Caco-2 (cell line): ENCODE measurements around the gene TEAD3. TPM values are rescaled to one million over a fixed set of nuclear protein-coding genes. Genes with fewer than 3 reads are reported as not detected.

ENCODE experiments used
- BruUV-seq: library from RNA; stranded (reverse); fragments of 400-500 nt; replicated peaks from 2 replicates; lab custom pipeline; 2021; lab: Mats Ljungman, UMichigan
- CTCF ChIA-PET: fragments of 300-600 bp; sonication (Branson Sonifier 250); formaldehyde crosslinking; loops from one replicate; lab custom pipeline; 2022; ENCODE audit warnings: antibody characterized with exemption; lab: Charles Lee
- POLR2A ChIA-PET: fragments of 300-600 bp; sonication (Branson Sonifier 250); formaldehyde crosslinking; loops from one replicate; lab custom pipeline; 2022; ENCODE audit warnings: antibody characterized with exemption; lab: Charles Lee
- DNase-seq, 2 experiments: peaks; one replicate each; pipeline versions ENCODE4 v3.0.0 to v3.0.0-alpha.2; 2020 to 2022
- H3K27me3 ChIP-seq: replicated peaks from 2 replicates; pipeline ENCODE4 v1.6.0; 2011; ENCODE audit warnings: low read length; ENCODE audit not compliant: control insufficient read depth, insufficient read depth
- H3K36me3 ChIP-seq: 2 replicates; pipeline ENCODE4 v1.5.1; 2011; ENCODE audit warnings: low read length; ENCODE audit not compliant: control insufficient read depth, insufficient read depth
- H3K4me1 ChIP-seq: fragments of 250-450 bp; sonication (Bioruptor Pico); 2 replicates; pipeline ENCODE4 v1.5.1; 2020; ENCODE audit warnings: mild to moderate bottlenecking
- H3K4me3 ChIP-seq: 2 replicates; pipeline ENCODE4 v1.5.1; 2011; ENCODE audit warnings: low read depth, mild to moderate bottlenecking, control low read depth, low read length
- H3K9me3 ChIP-seq: fragments of 250-450 bp; sonication (Bioruptor Pico); 2 replicates; pipeline ENCODE4 v1.5.1; 2020; ENCODE audit warnings: mild to moderate bottlenecking, moderate library complexity
- H3K27ac Mint-ChIP-seq: one replicate; pipeline ENCODE4 v1.8.0; 2022; ENCODE audit warnings: mixed read lengths; ENCODE audit not compliant: unreplicated experiment
- H3K27me3 Mint-ChIP-seq: one replicate; pipeline ENCODE4 v1.8.0; 2022; ENCODE audit warnings: mixed read lengths; ENCODE audit not compliant: insufficient read depth, unreplicated experiment
- H3K36me3 Mint-ChIP-seq: one replicate; pipeline ENCODE4 v1.8.0; 2022; ENCODE audit warnings: mild to moderate bottlenecking, mixed read lengths; ENCODE audit not compliant: insufficient read depth, unreplicated experiment
- H3K4me1 Mint-ChIP-seq: one replicate; pipeline ENCODE4 v1.8.0; 2022; ENCODE audit warnings: low read depth, mixed read lengths; ENCODE audit not compliant: unreplicated experiment
- H3K4me3 Mint-ChIP-seq: one replicate; pipeline ENCODE4 v1.8.0; 2022; ENCODE audit warnings: mild to moderate bottlenecking, moderate library complexity, mixed read lengths; ENCODE audit not compliant: unreplicated experiment
- H3K9me3 Mint-ChIP-seq: one replicate; pipeline ENCODE4 v1.8.0; 2022; ENCODE audit warnings: mixed read lengths; ENCODE audit not compliant: unreplicated experiment
- CTCF ChIP-seq, 2 experiments: fragments of 200-600 bp in 1 of 2; IDR thresholded peaks; 1 replicate in 1 of 2; 2 replicates in 1 of 2; pipeline versions ENCODE4 v1.5.1 to v1.8.0; 2011 to 2022; ENCODE audit warnings: antibody characterized with exemption in 1 of 2, control low read depth in 1 of 2, inconsistent platforms in 1 of 2, low read depth in 1 of 2, low read length in 1 of 2, mild to moderate bottlenecking in 1 of 2, moderate library complexity in 1 of 2; ENCODE audit not compliant: insufficient read depth in 1 of 2, severe bottlenecking in 1 of 2, unreplicated experiment in 1 of 2
- intact Hi-C: fragments of 100-400 bp; cut with micrococcal nuclease; formaldehyde crosslinking; loops from one replicate; pipeline ENCODE4 v1.10.0; 2022; ENCODE audit not compliant: unreplicated experiment
- total RNA-seq: library from RNA; stranded (reverse); gene quantifications from 2 replicates; pipeline ENCODE4 v1.2.3, GENCODE V29; 2022

Gene TEAD3
- total RNA-seq, 1 experiment from 2014 or later, result 57.2 TPM

- Mint-ChIP-seq H3K27ac (no peak within 1 kb of the TSS), H3K27me3 (no peaks in the 10 kb centered on the region), H3K36me3 (peaks cover 5% of the 10 kb centered on the region), H3K9me3 (no peaks in the 10 kb centered on the region), H3K4me1 (peaks cover 5% of the 10 kb centered on the region), H3K4me3 (no peak within 1 kb of the TSS)
- ChIA-PET POLR2A (no interaction called here), CTCF (interaction anchor here (0.6 kb wide), 1 partner anchor 10 kb away, joined by 3 read pairs; no protein-coding TSS in a partner anchor)
- Histone ChIP-seq H3K4me3 (no peak within 1 kb of the TSS), H3K36me3 (no peaks in the 10 kb centered on the region), H3K9me3 (no peaks in the 10 kb centered on the region), H3K27me3 (no peaks in the 10 kb centered on the region), H3K4me1 (no peaks in the 10 kb centered on the region)
- no peak for DNase-seq
- intact Hi-C loops, result no loop called here
- TF ChIP-seq CTCF (IDR thresholded peaks at IDR 0.05; ENCODE audit: insufficient read depth in 1 of 2, low read depth in 1 of 2, low read length in 1 of 2, severe bottlenecking in 1 of 2, unreplicated experiment in 1 of 2), result no peak
- BruUV-seq, result no TSS peak
Measured at GRCh38 chr6:35512740-35513139, 15.9 kb upstream of the TEAD3 start, which contains the start of gene TULP1. TULP1 (minus strand) TSS chr6:35512896; CDS start chr6:35512858, 38 bp downstream.

- no peaks in the 10 kb centered on the region for H3K36me3 ChIP-seq
- no TSS peak for BruUV-seq
- no peak for TF ChIP-seq CTCF (IDR thresholded peaks at IDR 0.05; ENCODE audit: insufficient read depth in 1 of 2, low read depth in 1 of 2, low read length in 1 of 2, severe bottlenecking in 1 of 2, unreplicated experiment in 1 of 2)
- ChIA-PET POLR2A (no interaction called here), CTCF (no interaction called here)
- Mint-ChIP-seq H3K9me3 (no peaks in the 10 kb centered on the region), H3K27ac (no peak overlapping the region), H3K27me3 (no peaks in the 10 kb centered on the region), H3K4me3 (no peak overlapping the region), H3K36me3 (peaks cover 5% of the 10 kb centered on the region), H3K4me1 (peaks cover 5% of the 10 kb centered on the region)
- H3K27me3 ChIP-seq, result no peaks in the 10 kb centered on the region
- H3K4me1 ChIP-seq, result no peaks in the 10 kb centered on the region
- no peak overlapping the region for H3K4me3 ChIP-seq
- no peaks in the 10 kb centered on the region for H3K9me3 ChIP-seq
- no peak for DNase-seq
- intact Hi-C loops, result no loop called here
Measured at GRCh38 chr6:35512006-35512405, 15.1 kb upstream of the TEAD3 start.

- intact Hi-C loops, result no loop called here
- no peak overlapping the region for H3K27ac Mint-ChIP-seq
- H3K27me3 Mint-ChIP-seq, result no peaks in the 10 kb centered on the region
- H3K4me1 Mint-ChIP-seq, result peaks cover 5% of the 10 kb centered on the region
- CTCF ChIA-PET, result no interaction called here
- Histone ChIP-seq H3K36me3 (no peaks in the 10 kb centered on the region), H3K4me1 (no peaks in the 10 kb centered on the region), H3K27me3 (no peaks in the 10 kb centered on the region), H3K9me3 (no peaks in the 10 kb centered on the region), H3K4me3 (no peak overlapping the region)
- no peak for DNase-seq
- no peak overlapping the region for H3K4me3 Mint-ChIP-seq
- POLR2A ChIA-PET, result no interaction called here
- BruUV-seq, result no TSS peak
- TF ChIP-seq CTCF (IDR thresholded peaks at IDR 0.05; ENCODE audit: insufficient read depth in 1 of 2, low read depth in 1 of 2, low read length in 1 of 2, severe bottlenecking in 1 of 2, unreplicated experiment in 1 of 2), result no peak
- H3K9me3 Mint-ChIP-seq, result no peaks in the 10 kb centered on the region
- H3K36me3 Mint-ChIP-seq, result peaks cover 5% of the 10 kb centered on the region
Measured at GRCh38 chr6:35511562-35511941, 14.7 kb upstream of the TEAD3 start.
